ENCODE data around the gene CNTRL. TPM values are rescaled to one million over a fixed set of nuclear protein-coding genes. Genes with fewer than 3 reads are reported as not detected.
"Not testable (repeated sequence)": the region's sequence is repeated elsewhere in the genome, so short reads cannot be mapped to it uniquely, and the experiment has no call there.

CNTRL gene
- polyA plus RNA-seq, 3 donors = 3.9 to 11.1 (median 6.7) TPM

DNA sequence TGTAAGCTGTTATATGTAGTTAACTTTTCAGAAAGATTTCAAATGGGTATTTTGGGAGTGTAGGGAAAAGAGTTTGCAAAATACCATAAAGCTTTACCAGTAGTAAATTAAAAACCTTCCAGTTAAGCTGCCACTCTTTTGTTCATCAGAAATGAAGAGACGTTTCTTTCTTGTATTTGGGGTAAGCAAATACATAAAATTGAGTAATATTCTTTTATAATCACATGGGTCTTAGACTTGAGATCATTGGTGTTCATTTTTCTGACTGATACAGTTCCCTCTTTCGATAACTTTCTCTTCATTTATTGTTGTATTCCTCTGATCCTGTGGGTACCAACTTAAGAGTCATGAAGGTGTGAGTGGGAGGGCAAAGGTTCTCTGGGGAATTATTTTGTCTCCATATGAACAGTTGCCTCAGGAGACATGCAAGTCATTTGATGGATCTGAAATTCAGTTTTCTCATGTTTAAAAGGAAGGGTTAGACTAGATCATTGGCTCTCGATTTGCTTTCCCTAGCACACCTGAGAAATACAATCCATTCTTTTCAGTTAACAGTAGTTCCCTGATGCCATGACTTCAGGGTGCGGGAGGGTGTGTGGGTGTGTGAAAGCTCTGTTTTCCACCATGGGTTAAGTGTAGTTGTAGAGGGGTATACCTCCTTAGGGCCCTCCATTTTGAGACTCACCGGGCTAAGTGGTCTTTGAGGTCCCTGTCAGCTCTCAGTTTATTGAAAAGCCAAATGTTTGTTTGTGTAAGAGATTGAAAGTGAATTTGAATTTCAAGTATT lies 47.7 kb downstream of the CNTRL start:
- 37 to 62% (median 45%) methylated on average over 5 of the region's 5 CpGs for WGBS, 3 donors
- no peak overlapping the region for H3K27ac ChIP-seq (ENCODE audit: low read depth, low read length)

DNA sequence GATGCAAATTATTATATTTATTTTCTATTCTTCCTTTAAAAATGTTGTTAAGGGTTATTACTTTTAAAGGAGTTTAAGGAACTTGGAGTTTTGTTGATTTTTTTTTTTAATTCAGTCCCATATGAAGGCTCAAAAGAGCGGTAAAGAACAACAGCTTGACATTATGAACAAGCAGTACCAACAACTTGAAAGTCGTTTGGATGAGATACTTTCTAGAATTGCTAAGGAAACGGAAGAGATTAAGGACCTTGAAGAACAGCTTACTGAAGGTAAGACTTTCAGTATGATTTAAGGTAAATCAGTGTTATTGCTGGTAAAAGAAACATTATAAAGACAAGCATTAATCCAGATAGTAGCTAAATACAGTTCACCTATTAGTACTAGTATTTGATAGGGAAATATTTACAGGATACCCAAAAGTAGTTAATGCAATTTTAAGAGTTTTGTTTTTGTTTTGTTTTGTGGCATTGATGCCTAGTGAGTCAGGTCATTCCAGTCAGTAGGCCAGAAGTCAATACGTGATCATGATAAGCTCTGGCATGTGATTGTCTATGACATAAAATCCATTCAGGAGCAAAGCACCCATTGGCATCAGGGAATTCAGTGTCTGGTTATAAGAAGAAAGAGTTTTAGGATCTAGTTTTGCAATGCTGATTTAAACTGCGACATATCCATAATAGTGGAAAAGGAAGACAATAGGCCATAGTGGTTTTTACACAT lies 49.2 kb downstream of the CNTRL start:
- 80 to 90% (median 89%) methylated on average over 5 of the region's 5 CpGs for whole genome bisulfite sequencing, 3 donors
- no peak overlapping the region for H3K27ac ChIP-seq (ENCODE audit: low read depth, low read length)

DNA sequence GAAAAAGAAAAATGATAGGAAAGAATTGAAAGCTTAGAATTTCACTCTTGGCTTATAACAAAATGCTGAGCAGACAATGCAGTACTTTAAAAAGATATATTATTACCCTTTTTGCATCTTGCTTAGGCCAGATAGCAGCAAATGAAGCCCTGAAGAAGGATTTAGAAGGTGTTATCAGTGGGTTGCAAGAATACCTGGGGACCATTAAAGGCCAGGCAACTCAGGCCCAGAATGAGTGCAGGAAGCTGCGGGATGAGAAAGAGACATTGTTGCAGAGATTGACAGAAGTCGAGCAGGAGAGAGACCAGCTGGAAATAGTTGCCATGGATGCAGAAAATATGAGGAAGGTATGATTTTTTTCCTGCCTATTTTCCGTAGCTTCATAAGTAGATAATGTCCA lies 50.8 kb downstream of the CNTRL start:
- WGBS, 3 donors = 41 to 64% (median 51%) methylated on average over 3 of the region's 3 CpGs
- no peak overlapping the region for H3K27ac ChIP-seq (ENCODE audit: low read depth, low read length)

DNA sequence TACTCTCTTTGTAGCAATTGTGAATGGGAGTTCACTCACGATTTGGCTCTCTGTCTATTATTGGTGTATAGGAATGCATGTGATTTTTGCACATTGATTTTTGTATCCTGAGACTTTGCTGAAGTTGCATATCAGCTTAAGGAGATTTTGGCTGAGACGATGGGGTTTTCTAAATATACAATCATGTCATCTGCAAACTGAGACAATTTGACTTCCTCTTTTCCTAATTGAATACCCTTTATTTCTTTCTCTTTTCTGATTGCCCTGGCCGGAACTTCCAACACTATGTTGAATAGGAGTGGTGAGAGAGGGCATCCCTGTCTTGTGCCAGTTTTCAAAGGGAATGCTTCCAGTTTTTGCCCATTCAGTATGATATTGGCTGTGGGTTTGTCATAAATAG lies 54.6 kb downstream of the CNTRL start:
- 68 to 92% (median 72%) methylated on average over 3 of the region's 3 CpGs for WGBS, 3 donors
- H3K27ac ChIP-seq (ENCODE audit: low read depth, low read length) = not testable (repeated sequence)

DNA sequence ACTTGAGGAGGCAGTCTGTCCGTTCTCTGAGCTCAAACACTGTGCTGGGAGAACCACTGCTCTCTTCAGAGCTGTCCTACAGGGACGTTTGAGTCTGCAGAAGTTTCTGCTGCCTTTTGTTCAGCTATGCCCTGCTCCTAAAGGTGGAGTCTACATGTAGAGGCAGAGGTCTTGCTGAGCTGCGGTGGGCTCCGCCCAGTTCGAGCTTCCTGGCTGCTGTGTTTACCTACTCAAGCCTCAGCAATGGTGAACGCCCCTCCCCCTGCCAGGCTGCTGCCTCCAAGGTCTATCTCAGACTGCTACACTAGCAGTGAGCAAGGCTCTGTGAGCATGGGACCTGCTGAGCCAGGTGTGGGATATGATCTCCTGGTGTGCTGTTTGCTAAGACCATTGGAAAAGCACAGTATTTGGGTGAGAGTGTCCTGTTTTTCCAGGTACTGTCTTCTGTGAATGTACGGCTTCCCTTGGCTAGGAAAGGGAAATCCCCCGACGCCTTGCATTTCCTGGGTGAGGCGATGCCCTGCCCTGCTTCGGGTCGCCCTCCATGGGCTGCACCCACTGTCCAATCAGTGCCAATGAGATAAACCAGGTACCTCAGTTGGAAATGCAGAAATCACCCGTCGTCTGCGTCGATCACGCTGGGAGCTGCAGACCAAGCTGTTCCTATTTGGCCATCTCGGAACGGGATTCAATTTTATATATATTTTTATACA lies 58.5 kb downstream of the CNTRL start:
- WGBS, 3 donors = 73 to 80% (median 80%) methylated on average over 19 of the region's 19 CpGs
- no peak overlapping the region for H3K27ac ChIP-seq (ENCODE audit: low read depth, low read length)

DNA sequence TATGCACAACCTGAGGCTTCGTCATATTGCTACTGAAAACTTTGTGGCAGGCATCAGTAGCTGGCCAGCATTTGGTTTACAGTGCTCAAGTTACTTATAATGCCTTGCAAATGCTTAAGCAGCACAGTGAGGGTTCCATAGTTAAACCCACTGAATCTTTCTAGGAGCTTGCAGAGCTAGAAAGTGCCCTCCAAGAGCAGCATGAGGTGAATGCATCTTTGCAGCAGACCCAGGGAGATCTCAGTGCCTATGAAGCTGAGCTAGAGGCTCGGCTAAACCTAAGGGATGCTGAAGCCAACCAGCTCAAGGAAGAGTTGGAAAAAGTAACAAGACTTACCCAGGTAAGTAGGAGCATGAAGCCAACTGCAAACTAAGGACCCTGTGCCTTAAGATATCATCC lies 60.9 kb downstream of the CNTRL start:
- H3K27ac ChIP-seq (ENCODE audit: low read depth, low read length) = no peak overlapping the region
- WGBS, 3 donors = 95 to 96% (median 95%) methylated on average over 2 of the region's 2 CpGs

DNA sequence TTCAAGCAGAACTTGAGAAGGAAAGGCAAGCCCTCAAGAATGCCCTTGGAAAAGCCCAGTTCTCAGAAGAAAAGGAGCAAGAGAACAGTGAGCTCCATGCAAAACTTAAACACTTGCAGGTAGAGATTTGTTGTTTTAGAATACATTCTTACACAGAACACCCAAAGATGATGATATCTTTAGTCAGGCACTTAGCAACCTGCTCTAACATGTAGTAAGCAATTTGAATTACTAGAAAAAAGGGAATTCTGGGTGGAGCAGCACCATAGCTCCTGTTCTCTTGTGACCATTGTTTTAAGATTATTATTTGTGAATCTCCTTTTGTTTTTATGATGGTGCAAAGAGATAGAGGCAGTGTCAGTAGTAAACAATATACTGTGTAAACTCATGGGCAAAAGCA lies 63.8 kb downstream of the CNTRL start:
- no peak overlapping the region for H3K27ac ChIP-seq (ENCODE audit: low read depth, low read length)

DNA sequence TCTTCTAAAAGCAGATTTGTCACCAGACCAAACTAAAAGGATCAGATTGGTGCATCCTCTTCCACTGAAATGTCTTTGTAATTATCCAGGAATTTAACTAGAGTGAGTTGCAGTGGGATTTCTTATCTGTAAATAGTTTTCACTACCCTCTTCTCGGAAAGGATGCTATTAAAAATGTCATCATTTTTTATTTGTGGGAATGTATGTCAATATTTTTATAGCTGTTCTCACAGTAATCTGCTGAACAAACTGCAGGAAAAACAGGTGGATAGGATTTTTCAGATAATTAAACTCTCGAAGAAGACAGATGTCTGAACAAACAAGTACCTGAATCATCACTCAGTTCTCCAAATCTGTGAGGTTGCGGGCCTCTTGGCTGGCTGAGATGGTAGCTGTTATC lies 64.2 kb downstream of the CNTRL start:
- H3K27ac ChIP-seq (ENCODE audit: low read depth, low read length) = no peak overlapping the region
- 79 to 90% (median 88%) methylated on average over 3 of the region's 3 CpGs for WGBS, 3 donors

DNA sequence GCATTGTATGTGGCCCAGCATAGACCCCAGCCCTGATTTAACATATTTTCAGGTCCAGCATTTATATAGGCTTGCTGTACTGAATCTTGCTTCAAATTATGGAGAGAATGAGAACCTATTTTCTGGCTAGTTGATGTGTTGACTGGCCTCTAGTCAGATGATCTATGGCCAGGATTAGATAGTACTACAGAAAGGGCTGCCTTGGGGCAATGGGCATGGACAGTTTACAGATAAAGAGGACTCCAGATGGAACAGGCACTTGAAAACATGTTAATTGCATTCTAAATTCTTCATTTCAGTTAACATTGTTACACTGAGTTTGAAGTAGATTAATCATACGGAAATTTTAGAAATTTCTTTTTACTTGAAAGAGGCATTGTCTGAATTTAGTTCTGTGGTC lies 65.4 kb downstream of the CNTRL start:
- WGBS, 3 donors = 93 to 95% (median 93%) methylated on average over 1 of the region's 1 CpG
- H3K27ac ChIP-seq (ENCODE audit: low read depth, low read length) = no peak overlapping the region

DNA sequence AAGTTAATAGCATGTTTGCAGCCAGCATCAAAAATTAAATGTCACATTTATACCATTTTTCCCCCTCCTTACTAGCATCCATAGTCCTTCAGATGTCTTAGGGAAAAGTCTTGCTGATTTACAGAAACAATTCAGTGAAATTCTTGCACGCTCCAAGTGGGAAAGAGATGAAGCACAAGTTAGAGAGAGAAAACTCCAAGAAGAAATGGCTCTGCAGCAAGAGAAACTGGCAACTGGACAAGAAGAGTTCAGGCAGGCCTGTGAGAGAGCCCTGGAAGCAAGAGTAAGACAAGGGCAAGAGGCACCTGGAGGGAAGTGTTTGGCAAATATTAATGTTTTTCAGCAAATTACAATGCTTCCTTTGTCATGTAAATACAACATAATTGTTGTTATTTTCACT lies 66.6 kb downstream of the CNTRL start:
- WGBS, 3 donors = 89 to 95% (median 91%) methylated on average over 1 of the region's 1 CpG
- no peak overlapping the region for H3K27ac ChIP-seq (ENCODE audit: low read depth, low read length)

DNA sequence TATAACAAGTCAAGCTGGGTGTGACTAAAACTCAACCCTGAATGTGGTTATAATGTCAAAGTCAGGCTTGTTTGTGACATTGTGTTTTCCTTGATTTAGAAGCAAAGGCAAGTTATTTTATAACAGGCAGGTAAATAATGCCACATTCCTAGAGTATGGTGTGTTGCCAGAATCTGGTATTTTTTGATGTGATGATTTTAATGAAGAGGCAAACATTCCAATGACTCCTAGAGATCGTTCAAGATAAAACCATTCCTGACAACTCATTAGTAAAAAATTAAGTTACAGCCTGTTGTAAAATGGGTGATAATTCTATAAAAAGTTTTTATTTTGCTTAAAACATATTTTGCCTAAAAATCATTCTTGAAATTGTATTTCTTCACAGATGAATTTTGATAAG lies 67.0 kb downstream of the CNTRL start:
- no peak overlapping the region for H3K27ac ChIP-seq (ENCODE audit: low read depth, low read length)
- WGBS, 3 donors = 54 to 90% (median 87%) methylated on average over 1 of the region's 1 CpG

DNA sequence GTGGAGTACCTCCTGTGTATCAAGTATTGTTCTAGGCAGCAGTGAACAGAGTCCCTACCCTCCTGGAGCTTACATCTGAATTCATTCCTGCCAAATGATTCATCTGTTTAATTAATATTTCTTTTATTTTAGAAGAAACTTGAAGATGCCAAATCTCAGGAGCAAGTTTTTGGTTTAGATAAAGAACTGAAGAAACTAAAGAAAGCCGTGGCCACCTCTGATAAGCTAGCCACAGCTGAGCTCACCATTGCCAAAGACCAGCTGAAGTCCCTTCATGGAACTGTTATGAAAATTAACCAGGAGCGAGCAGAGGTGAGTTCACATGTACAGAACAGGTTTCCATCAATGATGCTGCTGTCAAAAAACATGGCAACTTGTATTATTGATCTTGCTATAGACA lies 69.0 kb downstream of the CNTRL start:
- no peak overlapping the region for H3K27ac ChIP-seq (ENCODE audit: low read depth, low read length)
- 93 to 99% (median 97%) methylated on average over 2 of the region's 2 CpGs for WGBS, 3 donors

DNA sequence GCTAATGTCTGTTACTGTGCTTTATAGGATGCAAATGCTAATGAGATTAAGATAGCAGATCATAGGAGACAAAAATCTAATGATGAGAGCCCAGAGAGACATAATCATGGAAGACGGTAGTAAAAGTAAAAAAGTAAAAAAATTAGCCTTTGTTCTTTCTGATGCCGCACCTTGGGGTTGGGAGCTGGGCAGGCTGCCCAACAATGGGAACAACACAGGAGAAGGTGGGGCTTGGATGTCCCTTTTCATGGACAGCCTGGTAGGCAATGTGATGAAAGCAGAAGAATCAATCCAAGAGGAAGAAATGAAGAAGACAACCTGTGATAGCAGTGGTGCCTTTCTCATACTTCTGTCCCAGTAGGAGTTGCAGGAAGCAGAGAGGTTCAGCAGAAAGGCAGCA lies 69.7 kb downstream of the CNTRL start:
- WGBS, 3 donors = 77 to 92% (median 89%) methylated on average over 2 of the region's 2 CpGs
- H3K27ac ChIP-seq (ENCODE audit: low read depth, low read length) = no peak overlapping the region

DNA sequence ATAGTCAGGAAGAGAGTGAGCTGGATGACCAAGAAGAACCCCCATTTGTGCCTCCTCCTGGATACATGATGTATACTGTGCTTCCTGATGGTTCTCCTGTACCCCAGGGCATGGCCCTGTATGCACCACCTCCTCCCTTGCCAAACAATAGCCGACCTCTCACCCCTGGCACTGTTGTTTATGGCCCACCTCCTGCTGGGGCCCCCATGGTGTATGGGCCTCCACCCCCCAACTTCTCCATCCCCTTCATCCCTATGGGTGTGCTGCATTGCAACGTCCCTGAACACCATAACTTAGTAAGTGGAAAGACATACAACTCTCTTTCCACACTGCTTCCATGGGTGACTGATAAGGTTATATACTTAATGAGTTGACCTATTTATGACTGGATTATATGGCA lies 75.4 kb downstream of the CNTRL start:
- no peak overlapping the region for H3K27ac ChIP-seq (ENCODE audit: low read depth, low read length)
- WGBS, 3 donors = 57 to 69% (median 68%) methylated on average over 2 of the region's 2 CpGs

DNA sequence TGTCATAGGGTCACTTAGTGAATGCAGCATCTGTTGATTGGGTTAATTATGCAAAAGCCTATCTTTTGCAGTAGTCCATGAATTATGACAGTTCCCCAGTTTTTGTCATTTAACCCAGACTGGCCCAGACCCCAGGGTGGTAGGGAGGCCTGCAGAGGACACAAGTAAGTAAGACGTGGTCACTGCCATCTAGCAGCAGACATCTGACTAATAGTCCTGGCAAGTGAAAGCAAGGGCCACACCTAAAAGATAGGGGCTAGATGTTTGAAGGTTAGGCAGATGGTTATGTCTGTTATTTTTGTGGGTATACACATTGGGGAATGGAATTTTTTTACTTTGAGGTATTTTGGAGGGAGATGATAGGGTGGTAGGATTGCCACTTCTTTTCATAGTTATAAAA lies 78.9 kb downstream of the CNTRL start:
- no peak overlapping the region for H3K27ac ChIP-seq (ENCODE audit: low read depth, low read length)
- WGBS, 3 donors = 67 to 84% (median 81%) methylated on average over 1 of the region's 1 CpG

DNA sequence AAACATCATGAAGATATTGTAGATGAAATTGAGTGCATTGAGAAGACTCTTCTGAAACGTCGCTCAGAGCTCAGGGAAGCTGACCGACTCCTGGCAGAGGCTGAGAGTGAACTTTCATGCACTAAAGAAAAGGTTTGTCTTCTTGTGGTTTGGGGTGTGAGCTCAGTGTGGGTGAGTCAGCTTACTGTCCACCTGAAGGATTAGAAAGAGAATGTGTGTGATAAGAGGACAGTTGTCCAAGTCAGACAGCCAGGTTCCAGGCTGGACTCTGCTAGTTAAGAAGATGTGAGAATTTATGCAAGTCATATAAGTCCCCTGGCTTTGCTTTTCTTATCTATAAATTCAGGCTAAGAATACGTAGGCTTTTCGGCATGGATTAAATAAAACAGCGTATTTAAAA lies 80.0 kb downstream of the CNTRL start:
- no peak overlapping the region for H3K27ac ChIP-seq (ENCODE audit: low read depth, low read length)
- 94 to 96% (median 95%) methylated on average over 6 of the region's 6 CpGs for WGBS, 3 donors

DNA sequence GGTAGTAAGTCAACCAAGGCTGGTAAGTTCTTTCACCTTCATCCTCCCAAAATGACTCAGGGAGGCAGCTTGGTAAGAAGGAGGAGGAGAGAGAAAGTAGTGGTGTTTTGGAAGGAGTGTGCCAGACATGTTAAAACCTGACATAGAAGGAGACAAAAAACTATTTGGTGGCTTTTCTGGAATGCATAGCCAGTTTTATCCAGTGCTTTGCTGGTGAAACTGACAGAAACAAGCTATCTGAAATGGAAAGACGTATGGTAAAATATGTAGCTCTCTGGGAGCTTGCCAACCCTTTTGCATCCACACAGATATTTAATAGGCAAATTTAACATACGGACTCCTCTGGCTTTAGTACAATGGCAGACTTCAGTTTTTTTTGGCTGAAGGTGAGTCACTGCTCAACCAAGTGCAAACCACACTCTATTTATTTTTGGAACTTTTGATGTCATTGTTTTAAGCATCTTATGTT lies 81.5 kb downstream of the CNTRL start:
- WGBS, 3 donors = 61 to 67% (median 64%) methylated on average over 2 of the region's 2 CpGs
- H3K27ac ChIP-seq (ENCODE audit: low read depth, low read length) = no peak overlapping the region

DNA sequence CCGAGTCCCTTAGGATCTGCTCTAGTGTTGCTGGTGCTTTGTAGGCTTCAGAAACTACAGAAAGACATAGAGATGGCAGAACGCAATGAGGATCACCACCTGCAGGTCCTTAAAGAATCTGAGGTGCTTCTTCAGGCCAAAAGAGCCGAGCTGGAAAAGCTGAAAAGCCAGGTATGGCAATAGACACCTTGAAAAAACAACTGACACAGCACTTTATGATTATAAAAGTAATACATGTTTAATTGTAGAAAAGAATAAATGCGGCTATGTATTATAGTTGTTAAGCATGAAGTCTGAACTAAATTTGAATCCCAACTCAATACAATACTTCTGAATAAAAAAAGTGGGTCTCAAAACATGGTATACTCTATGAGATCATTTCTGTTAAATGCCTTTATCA lies 83.2 kb downstream of the CNTRL start:
- WGBS, 3 donors = 93 to 97% (median 97%) methylated on average over 4 of the region's 4 CpGs
- H3K27ac ChIP-seq (ENCODE audit: low read depth, low read length) = no peak overlapping the region

DNA sequence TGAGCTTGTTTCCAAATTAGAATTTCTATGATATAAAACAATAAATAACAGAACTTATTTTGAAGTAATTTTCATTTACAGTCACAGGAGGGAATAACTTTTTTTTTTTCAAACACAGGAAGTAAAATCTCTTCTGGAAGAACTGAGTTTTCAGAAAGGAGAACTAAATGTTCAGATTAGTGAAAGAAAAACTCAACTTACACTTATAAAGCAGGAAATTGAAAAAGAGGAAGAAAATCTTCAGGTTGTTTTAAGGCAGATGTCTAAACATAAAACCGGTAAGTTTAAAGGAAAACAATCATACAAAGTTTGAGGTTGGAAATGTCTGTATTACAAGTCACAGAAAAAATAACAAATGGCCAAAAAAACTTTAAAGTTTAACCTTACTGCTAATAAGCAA lies 85.3 kb downstream of the CNTRL start:
- H3K27ac ChIP-seq (ENCODE audit: low read depth, low read length) = no peak overlapping the region
- 53 to 82% (median 55%) methylated on average over 1 of the region's 1 CpG for WGBS, 3 donors

All from adipose tissue (tissue), 3 donors.